H1 (cell line): ENCODE data around the gene WEE2. TPM values are rescaled to one million over a fixed set of nuclear protein-coding genes. Genes with fewer than 3 reads are reported as not detected.

Source experiments
- JUN ChIP-seq: IDR thresholded peaks from 2 replicates; pipeline ENCODE4 v1.6.1; 2011; ENCODE audit warnings: low read depth, mild to moderate bottlenecking, improper control_type of control experiment, low read length
- SAP30 ChIP-seq: fragments of 300-600 bp; sonication (generic); IDR thresholded peaks from 2 replicates; pipeline ENCODE4 v1.7.1; 2012; ENCODE audit warnings: low read length, moderate library complexity, mild to moderate bottlenecking, inconsistent platforms; ENCODE audit not compliant: insufficient read depth, insufficient replicate concordance
- polyA plus RNA-seq, 7 experiments: library from polyadenylated mRNA; depleted of rRNA in 3 of 7; stranded (reverse) in 5 of 7; unstranded in 2 of 7; fragments of >200 nt in 5 of 7; fragments of 200-250 nt in 2 of 7; gene quantifications; 1 replicate in 5 of 7; 2 replicates in 1 of 7; 4 replicates in 1 of 7; pipeline versions ENCODE4 v1.2.1 to v1.2.3, GENCODE V29; 2011 to 2013; ENCODE audit warnings: missing spikeins in 2 of 7, mixed read lengths in 2 of 7
- total RNA-seq: library from RNA; stranded (reverse); fragmentation: NEBNext Ultra II Directional; extraction: Animal tissue kit (Norgen Biotek cat#: 25700); gene quantifications from 2 replicates; pipeline ENCODE4 v1.2.1, GENCODE V29; 2021

The WEE2 gene
- total and polyA plus RNA-seq, 2 of the 8 experiments (the other 6 are each of a cell fraction or from before 2014, with no cell fraction given): 0.02 TPM; not detected in 1

DNA sequence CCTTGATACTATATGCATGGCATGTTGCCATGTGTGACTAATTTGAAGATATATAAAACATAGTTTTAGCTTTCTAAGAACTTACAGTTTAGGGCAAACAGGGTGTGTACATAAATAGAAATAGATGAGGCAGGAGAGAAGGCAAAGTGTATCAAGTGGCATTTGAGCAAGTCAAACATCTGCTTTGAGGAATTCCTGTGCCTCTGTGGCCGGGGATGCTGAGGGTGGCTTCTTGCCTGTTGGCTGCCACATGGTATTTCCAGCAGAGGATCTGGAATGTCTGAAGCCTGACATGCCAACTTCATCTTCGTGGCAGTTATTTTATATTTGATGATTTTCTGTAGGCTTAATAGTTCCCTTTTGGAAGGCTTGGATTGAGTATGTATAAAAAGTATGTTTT, 36.0 kb downstream of the WEE2 start (continued):
- TF ChIP-seq SAP30 (no peak), JUN (no peak)
